Stimulated activated memory B cell treated with anti-CD40 and anti-IgM and Interleukin-4, amounts not matched to agents 10 μg/mL and 1 μg/mL and 100 μg/mL, for 72 hours (primary cell): Measurements from ENCODE around the gene GDPD5.

Experiments used
- ATAC-seq: fragments of 150-1000 bp; cut with Tn5 transposase; 2 replicates; pipeline ENCODE4 v1.10.0; 2021
- H3K27ac Mint-ChIP-seq: one replicate; pipeline ENCODE4 v1.8.0; 2022; ENCODE audit warnings: mild to moderate bottlenecking, mixed read lengths
- H3K27me3 Mint-ChIP-seq: one replicate; pipeline ENCODE4 v1.8.0; 2022; ENCODE audit warnings: mixed read lengths
- H3K36me3 Mint-ChIP-seq: one replicate; pipeline ENCODE4 v1.8.0; 2022; ENCODE audit warnings: mixed read lengths
- H3K4me1 Mint-ChIP-seq: one replicate; pipeline ENCODE4 v1.8.0; 2022; ENCODE audit warnings: mixed read lengths
- H3K4me3 Mint-ChIP-seq: one replicate; pipeline ENCODE4 v1.8.0; 2022; ENCODE audit warnings: mild to moderate bottlenecking, moderate library complexity, mixed read lengths
- H3K9me3 Mint-ChIP-seq: one replicate; pipeline ENCODE4 v1.8.0; 2022; ENCODE audit warnings: mixed read lengths

GDPD5 gene

DNA sequence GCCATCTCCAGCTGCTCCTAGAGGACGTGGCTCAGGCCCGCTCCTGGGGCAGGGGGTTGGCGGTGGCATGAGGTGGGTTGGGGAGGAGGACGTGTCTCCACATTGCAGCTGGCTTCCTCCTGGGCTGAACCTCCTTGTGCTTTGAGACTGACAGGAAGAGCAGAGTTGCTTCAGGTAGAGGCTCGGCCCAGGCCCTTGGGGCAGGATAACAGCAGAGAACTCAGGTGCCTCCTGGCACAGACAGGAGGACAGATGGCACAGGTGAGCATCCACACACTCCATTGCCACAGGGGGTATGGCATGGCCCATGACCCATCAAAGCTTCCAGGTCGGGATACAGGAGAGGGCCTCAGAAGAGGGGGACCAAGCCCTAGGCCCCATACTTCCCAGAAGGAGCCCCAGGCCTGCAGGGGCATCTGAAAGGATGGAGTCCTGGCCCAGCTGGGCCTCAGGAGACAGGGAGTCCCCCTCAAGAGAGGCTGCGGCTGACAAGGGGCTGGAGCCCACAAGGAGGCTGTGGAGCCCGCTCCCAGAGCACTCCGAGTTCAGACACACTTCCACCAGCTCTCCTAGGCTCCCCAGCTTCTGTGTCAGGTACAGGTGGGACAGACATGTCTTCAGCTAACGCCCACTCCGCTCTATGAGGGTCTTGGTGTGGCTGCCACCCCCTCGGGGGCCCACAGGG lies 90.7 kb downstream of the GDPD5 start:
- ATAC-seq: no peak
- H3K4me3 Mint-ChIP-seq: no peak overlapping the region

GRCh38 chr11:75434051-75434450 lies 91.7 kb downstream of the GDPD5 start:
- no peak for ATAC-seq
- H3K9me3 Mint-ChIP-seq: no peaks in the 10 kb centered on the region
- H3K27ac Mint-ChIP-seq: no peak overlapping the region
- no peak overlapping the region for H3K4me3 Mint-ChIP-seq
- H3K4me1 Mint-ChIP-seq: peaks cover 16% of the 10 kb centered on the region
- H3K36me3 Mint-ChIP-seq: peaks cover 42% of the 10 kb centered on the region
- H3K27me3 Mint-ChIP-seq: peaks cover 49% of the 10 kb centered on the region

More for the DNA sequence above, 90.7 kb downstream of the GDPD5 start:
- Mint-ChIP-seq H3K27ac (no peak overlapping the region), H3K27me3 (peaks cover 46% of the 10 kb centered on the region), H3K9me3 (no peaks in the 10 kb centered on the region), H3K4me1 (peaks cover 11% of the 10 kb centered on the region), H3K36me3 (peaks cover 44% of the 10 kb centered on the region)

DNA sequence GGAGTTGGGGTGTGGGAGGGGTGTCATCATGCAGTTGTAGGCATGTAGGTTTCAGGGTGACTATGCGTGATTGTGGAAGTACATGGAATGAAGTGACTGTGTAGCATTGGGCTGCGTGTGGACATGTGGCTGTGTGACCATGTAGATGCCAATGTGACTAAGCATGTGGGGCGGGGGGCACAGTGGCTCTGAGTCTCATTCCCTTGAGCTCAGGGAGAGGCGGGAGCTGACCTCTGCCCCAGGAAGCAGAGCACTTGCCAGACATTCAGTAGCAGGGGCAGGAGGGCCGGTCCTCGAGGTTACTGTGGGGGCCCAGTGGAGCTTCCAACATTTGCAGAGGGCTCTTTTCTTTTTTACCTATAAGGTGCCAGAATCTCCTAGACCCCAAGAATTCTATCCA lies 92.3 kb downstream of the GDPD5 start:
- peaks cover 35% of the 10 kb centered on the region for H3K36me3 Mint-ChIP-seq
- no peaks in the 10 kb centered on the region for H3K9me3 Mint-ChIP-seq
- H3K4me1 Mint-ChIP-seq: peaks cover 20% of the 10 kb centered on the region
- no peak for ATAC-seq
- no peak overlapping the region for H3K27ac Mint-ChIP-seq
- no peak overlapping the region for H3K4me3 Mint-ChIP-seq
- H3K27me3 Mint-ChIP-seq: peaks cover 49% of the 10 kb centered on the region

DNA sequence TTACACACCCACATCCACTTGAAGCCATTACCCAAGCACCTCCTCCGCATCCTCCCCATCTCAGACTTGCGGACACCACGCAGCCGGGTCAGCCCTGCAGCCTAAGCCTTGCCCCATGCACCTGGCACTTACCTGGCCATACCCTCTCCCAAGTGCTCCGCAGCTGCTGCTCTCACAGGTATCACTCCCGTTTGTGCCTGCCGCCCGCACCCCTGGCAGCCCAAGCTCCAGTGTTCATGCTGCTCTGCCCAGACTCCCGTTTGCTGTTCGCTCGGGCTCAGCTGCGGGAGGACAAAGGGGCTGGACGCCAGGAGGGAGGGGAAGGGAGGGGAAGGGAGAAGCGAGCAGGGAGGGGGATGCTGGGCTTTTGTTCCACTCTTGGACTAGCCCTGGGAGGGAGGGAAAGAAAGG lies 92.8 kb downstream of the GDPD5 start, which contains the start of gene KLHL35:
Gene KLHL35, minus strand, starts transcription at position 293 of the 411 bp plus-strand sequence. CDS start 2,574 bp downstream, outside the sequence.
- peaks cover 30% of the 10 kb centered on the region for H3K36me3 Mint-ChIP-seq
- no peak for ATAC-seq
- H3K27me3 Mint-ChIP-seq: peaks cover 52% of the 10 kb centered on the region
- H3K27ac Mint-ChIP-seq: no peak within 1 kb of the TSS
- no peaks in the 10 kb centered on the region for H3K9me3 Mint-ChIP-seq
- H3K4me1 Mint-ChIP-seq: peaks cover 20% of the 10 kb centered on the region
- H3K4me3 Mint-ChIP-seq: no peak within 1 kb of the TSS

DNA sequence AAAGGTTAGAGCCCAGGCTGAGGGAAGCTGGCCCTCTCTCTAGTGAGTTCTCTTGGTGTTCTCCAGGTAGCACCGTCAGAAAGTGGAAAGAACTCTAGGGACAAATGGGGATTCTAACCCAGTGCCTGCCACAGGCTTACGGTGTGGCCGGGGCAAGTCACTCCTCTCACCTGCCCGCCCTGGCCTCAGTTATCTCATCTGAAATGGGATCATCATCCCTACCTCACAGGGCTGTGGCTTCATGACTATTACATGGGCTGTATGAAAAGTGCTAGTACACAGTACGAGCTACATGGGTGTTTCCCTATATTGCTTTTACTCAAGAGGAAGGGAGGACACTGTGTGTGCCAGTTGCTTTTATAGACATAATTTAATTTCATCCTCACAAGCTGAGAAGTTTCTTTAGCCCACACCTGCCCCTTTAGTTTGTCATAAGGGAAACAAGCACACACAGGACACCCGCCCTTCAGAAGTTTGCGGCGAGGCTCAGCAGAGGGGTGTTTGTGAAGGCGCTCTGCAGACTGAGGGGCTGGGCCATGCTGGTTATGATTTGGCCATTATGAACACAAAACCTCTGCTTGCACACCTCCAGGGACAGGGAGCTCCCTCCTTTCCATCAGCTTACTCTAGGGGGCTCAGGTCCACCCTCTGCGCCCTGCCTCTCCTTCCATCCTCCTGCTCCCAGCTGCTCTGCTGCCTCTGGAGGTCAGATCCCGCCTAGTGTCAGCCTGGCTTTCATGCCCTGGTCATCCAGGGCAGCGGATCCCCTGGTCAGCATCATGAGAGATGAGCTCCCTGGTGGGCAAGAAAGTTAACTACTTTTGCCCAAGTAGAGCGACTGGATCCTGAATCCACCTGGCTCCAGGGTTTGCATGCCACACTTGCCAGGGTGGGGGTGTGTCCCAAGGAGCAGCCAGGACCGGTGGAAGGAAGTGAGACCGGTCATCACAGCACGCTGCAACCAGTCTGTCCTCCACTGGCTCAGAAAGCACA lies 93.9 kb downstream of the GDPD5 start:
- H3K4me3 Mint-ChIP-seq: peak overlapping the region; percentile 85
- peaks cover 20% of the 10 kb centered on the region for H3K4me1 Mint-ChIP-seq
- no peaks in the 10 kb centered on the region for H3K9me3 Mint-ChIP-seq
- no peak for ATAC-seq
- peaks cover 60% of the 10 kb centered on the region for H3K27me3 Mint-ChIP-seq
- H3K36me3 Mint-ChIP-seq: peaks cover 22% of the 10 kb centered on the region
- no peak overlapping the region for H3K27ac Mint-ChIP-seq

DNA sequence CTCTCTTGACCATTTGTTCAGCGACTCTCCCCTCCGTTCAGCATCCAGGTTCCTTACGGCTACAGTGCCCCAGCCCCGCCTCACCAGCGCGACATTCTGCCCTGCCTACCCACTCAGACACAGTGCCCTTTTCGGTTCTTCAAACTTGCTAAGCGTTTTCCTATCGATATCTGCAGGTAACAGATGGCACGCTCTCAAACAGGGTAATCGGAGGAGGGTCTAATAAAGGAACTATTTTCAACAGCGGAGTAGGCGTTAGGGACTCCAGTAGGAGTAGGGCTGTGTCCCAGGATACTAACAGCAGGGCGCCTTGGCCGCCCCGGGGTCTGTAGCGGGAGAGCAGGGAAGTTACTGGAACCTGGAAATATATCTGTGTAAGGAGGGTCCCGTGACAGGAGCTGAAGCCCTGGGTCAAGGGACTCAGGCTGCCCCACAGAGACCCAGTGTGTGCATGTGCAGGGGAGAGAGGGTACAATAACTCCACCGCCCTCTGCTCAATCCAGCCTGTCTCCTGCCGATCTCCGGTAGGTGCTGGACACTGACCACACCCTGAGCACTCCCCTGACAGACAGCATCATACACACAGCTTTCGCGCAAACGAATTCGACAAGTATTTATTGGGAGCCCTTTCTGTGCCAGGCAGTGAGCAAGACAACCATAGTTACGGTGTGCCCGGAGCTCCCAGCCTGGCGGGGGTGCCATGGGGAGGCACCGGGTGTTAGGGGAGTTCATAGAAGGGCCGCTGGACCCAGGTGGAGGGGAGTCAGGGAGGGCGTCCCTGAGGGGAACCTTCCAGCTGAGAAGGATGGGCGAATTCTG lies 94.8 kb downstream of the GDPD5 start:
- ATAC-seq: peak; percentile 49
- H3K27ac Mint-ChIP-seq: peak overlapping the region; percentile 69
- H3K4me3 Mint-ChIP-seq: peak overlapping the region; percentile 85
- peaks cover 13% of the 10 kb centered on the region for H3K36me3 Mint-ChIP-seq
- H3K27me3 Mint-ChIP-seq: peaks cover 60% of the 10 kb centered on the region
- no peaks in the 10 kb centered on the region for H3K9me3 Mint-ChIP-seq
- H3K4me1 Mint-ChIP-seq: peaks cover 20% of the 10 kb centered on the region

- peaks cover 12% of the 10 kb centered on the region for H3K36me3 Mint-ChIP-seq
- ATAC-seq: peak; percentile 84
- peak overlapping the region; percentile 85 for H3K4me3 Mint-ChIP-seq
- peak overlapping the region; percentile 69 for H3K27ac Mint-ChIP-seq
- peaks cover 60% of the 10 kb centered on the region for H3K27me3 Mint-ChIP-seq
- H3K4me1 Mint-ChIP-seq: peaks cover 20% of the 10 kb centered on the region
- H3K9me3 Mint-ChIP-seq: no peaks in the 10 kb centered on the region
Measured at GRCh38 chr11:75429902-75430713, 95.6 kb downstream of the GDPD5 start.

DNA sequence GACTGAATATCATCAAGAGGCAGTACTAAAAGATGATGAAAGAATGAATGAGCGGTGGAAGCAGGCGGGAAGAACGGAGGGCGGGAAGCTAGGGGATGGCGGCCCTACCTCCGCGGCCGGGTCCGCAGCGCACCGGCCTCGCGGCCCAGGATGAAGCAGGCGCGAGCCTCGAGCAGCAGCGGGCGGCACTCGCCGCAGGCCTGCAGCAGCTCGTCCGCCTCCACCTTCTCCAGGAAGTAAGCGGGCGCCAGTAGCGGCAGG lies 96.2 kb downstream of the GDPD5 start:
- Mint-ChIP-seq H3K27me3 (peaks cover 60% of the 10 kb centered on the region), H3K4me1 (peaks cover 20% of the 10 kb centered on the region), H3K36me3 (peaks cover 8% of the 10 kb centered on the region), H3K27ac (peak overlapping the region; percentile 74), H3K9me3 (no peaks in the 10 kb centered on the region), H3K4me3 (peak overlapping the region; percentile 69)
- no peak for ATAC-seq

- Mint-ChIP-seq H3K4me3 (peak overlapping the region; percentile 69), H3K27ac (peak overlapping the region; percentile 74), H3K36me3 (peaks cover 11% of the 10 kb centered on the region), H3K4me1 (peaks cover 20% of the 10 kb centered on the region), H3K27me3 (peaks cover 60% of the 10 kb centered on the region), H3K9me3 (no peaks in the 10 kb centered on the region)
- no peak for ATAC-seq
Measured at GRCh38 chr11:75428989-75429640, 96.6 kb downstream of the GDPD5 start.

GRCh38 chr11:75428281-75428724 lies 97.4 kb downstream of the GDPD5 start:
- H3K9me3 Mint-ChIP-seq: no peaks in the 10 kb centered on the region
- peak; percentile 60 for ATAC-seq
- no peak overlapping the region for H3K27ac Mint-ChIP-seq
- peaks cover 56% of the 10 kb centered on the region for H3K27me3 Mint-ChIP-seq
- peaks cover 20% of the 10 kb centered on the region for H3K4me1 Mint-ChIP-seq
- H3K36me3 Mint-ChIP-seq: peaks cover 17% of the 10 kb centered on the region
- H3K4me3 Mint-ChIP-seq: peak overlapping the region; percentile 69

DNA sequence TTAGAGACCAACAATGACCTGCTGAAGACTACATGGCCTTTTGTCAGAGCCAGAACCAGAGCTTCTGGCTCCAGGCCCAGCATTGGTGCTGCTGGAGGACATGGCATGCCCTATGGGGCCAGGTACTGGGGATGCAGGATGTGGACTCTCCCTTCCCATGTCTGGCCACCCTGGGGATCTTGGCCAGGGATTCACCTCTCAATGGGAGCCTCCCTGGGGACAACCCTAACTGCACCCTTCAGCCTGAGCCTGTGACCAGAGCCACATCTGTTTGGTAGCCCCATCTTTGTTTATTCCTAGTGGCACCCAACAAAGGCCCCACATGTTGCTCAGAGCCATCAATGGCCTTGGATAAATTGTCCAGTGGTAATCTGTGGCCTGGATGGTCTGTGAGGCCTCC lies 98.6 kb downstream of the GDPD5 start:
- no peak overlapping the region for H3K4me3 Mint-ChIP-seq
- peaks cover 20% of the 10 kb centered on the region for H3K4me1 Mint-ChIP-seq
- H3K9me3 Mint-ChIP-seq: no peaks in the 10 kb centered on the region
- H3K36me3 Mint-ChIP-seq: peaks cover 17% of the 10 kb centered on the region
- ATAC-seq: no peak
- H3K27ac Mint-ChIP-seq: no peak overlapping the region
- H3K27me3 Mint-ChIP-seq: peaks cover 45% of the 10 kb centered on the region

GRCh38 chr11:75426720-75427086 lies 99.0 kb downstream of the GDPD5 start:
- ATAC-seq: no peak
- no peaks in the 10 kb centered on the region for H3K9me3 Mint-ChIP-seq
- peaks cover 17% of the 10 kb centered on the region for H3K36me3 Mint-ChIP-seq
- no peak overlapping the region for H3K4me3 Mint-ChIP-seq
- peaks cover 20% of the 10 kb centered on the region for H3K4me1 Mint-ChIP-seq
- no peak overlapping the region for H3K27ac Mint-ChIP-seq
- peaks cover 40% of the 10 kb centered on the region for H3K27me3 Mint-ChIP-seq

GRCh38 chr11:75425422-75425821 lies 100.3 kb downstream of the GDPD5 start:
- H3K27me3 Mint-ChIP-seq: peaks cover 27% of the 10 kb centered on the region
- peaks cover 10% of the 10 kb centered on the region for H3K4me1 Mint-ChIP-seq
- ATAC-seq: no peak
- H3K9me3 Mint-ChIP-seq: no peaks in the 10 kb centered on the region
- no peak overlapping the region for H3K27ac Mint-ChIP-seq
- H3K36me3 Mint-ChIP-seq: peaks cover 13% of the 10 kb centered on the region
- H3K4me3 Mint-ChIP-seq: no peak overlapping the region

DNA sequence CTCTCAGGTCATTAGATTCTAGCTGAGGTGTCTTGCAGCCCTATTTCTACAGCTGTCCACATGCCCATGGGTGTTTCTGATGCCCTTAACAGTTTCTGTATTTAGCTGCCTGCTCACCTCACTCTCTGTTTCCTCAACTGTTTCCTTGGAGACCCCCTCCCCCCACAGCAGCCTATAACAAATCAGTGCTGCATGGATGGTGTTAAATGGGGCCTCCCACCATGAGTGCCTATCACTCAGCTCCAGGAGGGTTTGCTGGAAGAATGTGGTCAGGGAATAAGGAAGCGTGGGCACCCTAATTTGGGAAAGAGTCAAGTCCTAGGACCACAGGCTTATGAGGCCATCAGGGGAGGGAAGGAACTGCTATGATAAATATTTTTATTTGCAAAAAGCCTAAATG lies 101.3 kb downstream of the GDPD5 start:
- Mint-ChIP-seq H3K9me3 (no peaks in the 10 kb centered on the region), H3K4me3 (no peak overlapping the region), H3K27ac (no peak overlapping the region), H3K27me3 (peaks cover 23% of the 10 kb centered on the region), H3K36me3 (peaks cover 12% of the 10 kb centered on the region), H3K4me1 (peaks cover 8% of the 10 kb centered on the region)
- no peak for ATAC-seq
